Gastroesophageal sphincter (tissue), 4 donors: ENCODE data around the gene VAV2. TPM values are rescaled to one million over a fixed set of nuclear protein-coding genes. Genes with fewer than 3 reads are reported as not detected.

Source experiments
- ATAC-seq: fragments of 150-250 bp; one replicate; pipeline ENCODE4 v1.9.1; 2016; ENCODE audit warnings: mild to moderate bottlenecking, moderate library complexity
- H3K27ac ChIP-seq, 4 donors: fragments of 200-600 bp; sonication (generic) in 3 of 4; 1 replicate in 3 of 4; 2 replicates in 1 of 4; pipeline ENCODE4 v1.5.1; 2016 to 2019
- H3K27me3 ChIP-seq: fragments of 200-600 bp; sonication (generic); one replicate; pipeline ENCODE4 v1.5.1; 2019
- H3K36me3 ChIP-seq, 2 donors: fragments of 200-600 bp; sonication (generic); one replicate each; pipeline ENCODE4 v1.5.1; 2019; ENCODE audit warnings: control low read depth in 1 of 2
- H3K4me1 ChIP-seq, 3 donors: fragments of 200-600 bp; sonication (generic); 1 replicate in 2 of 3; 2 replicates in 1 of 3; pipeline ENCODE4 v1.5.1; 2016 to 2019; ENCODE audit warnings: control low read depth in 2 of 3
- H3K4me3 ChIP-seq, 2 donors: fragments of 200-600 bp; sonication (generic); one replicate each; pipeline ENCODE4 v1.5.1; 2019; ENCODE audit warnings: mild to moderate bottlenecking in 1 of 2, moderate library complexity in 1 of 2
- H3K9me3 ChIP-seq, 3 donors: fragments of 200-600 bp; sonication (generic); one replicate each; pipeline ENCODE4 v1.5.1; 2017 to 2019; ENCODE audit warnings: control low read depth in 2 of 3
- EP300 ChIP-seq: sonication (generic); formaldehyde crosslinking; IDR thresholded peaks from one replicate; pipeline ENCODE4 v1.6.1; 2017; ENCODE audit warnings: antibody characterized with exemption, mild to moderate bottlenecking
- POLR2A ChIP-seq, 2 donors: fragments of 450-650 bp; IDR thresholded peaks; one replicate each; pipeline ENCODE4 v1.6.1; 2017; ENCODE audit warnings: antibody characterized with exemption in 2 of 2, mild to moderate bottlenecking in 2 of 2, moderate library complexity in 1 of 2
- POLR2AphosphoS5 ChIP-seq: sonication (generic); formaldehyde crosslinking; IDR thresholded peaks from one replicate; pipeline ENCODE4 v1.6.1; 2017; ENCODE audit warnings: antibody characterized with exemption
- WGBS, 2 donors: methylation state at CpG; one replicate each; pipeline ENCODE4 v1.1.5; 2018; ENCODE audit warnings: low coverage in 1 of 2; 5-methylcytosine and 5-hydroxymethylcytosine counted together
- total RNA-seq, 4 donors: library from RNA; depleted of rRNA; stranded (reverse); fragments of >200 nt; gene quantifications; one replicate each; pipeline ENCODE4 v1.1.0, GENCODE V29; 2016
- TF ChIP-seq, protein P1 (sequence below), 4 experiments: fragments of 200-600 bp in 2 of 4; fragments of 450-650 bp in 2 of 4; sonication (generic) in 1 of 4; IDR thresholded peaks; one replicate each; pipeline ENCODE4 v1.5.1; 2017 to 2019; ENCODE audit warnings: antibody characterized with exemption in 4 of 4, mild to moderate bottlenecking in 2 of 4, moderate library complexity in 2 of 4

VAV2 gene
- total RNA-seq, 4 donors from 2014 or later = 7.7 to 16.8 (median 8.9) TPM

DNA sequence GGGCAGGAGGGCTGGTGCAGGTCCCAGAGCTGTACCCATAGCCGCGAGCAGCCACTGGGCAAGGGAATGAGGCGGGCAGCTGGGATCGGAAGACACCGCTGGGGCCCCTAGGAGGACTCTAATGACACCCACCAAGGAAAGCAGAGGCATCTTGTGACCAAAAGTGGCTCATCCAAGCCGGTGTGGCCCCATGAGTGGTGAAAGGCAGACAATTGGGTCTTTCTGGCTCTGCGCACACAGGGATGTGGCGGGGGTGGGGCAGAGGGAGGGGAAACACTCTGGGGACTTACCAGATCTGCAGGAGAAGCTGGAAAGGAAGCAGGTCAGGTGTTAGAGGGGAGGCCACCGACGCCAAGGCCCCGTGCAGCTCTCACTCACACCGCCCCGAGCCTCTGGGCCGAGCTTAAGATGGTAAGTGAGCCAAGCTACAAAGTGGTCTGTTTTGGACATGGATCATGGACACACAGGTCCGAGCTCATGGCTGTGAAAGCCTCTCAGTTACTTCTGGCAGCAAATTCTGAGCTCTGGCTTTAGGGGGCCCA, 211.6 kb downstream of the VAV2 start:
- peaks cover 0 to 10% (median 0%) of the 10 kb centered on the region in 3 donors for H3K4me1 ChIP-seq
- peaks cover 0 to 84% of the 10 kb centered on the region in 2 donors for H3K36me3 ChIP-seq
- H3K27ac ChIP-seq = no peak overlapping the region
- no peaks in the 10 kb centered on the region for H3K9me3 ChIP-seq
- WGBS, 2 donors = 94% methylated on average over 8 of the region's 15 CpGs; no CpG with 5 or more reads in 1 of the 2 donors
- TF ChIP-seq POLR2A (IDR thresholded peaks at IDR 0.05) (no peak), POLR2AphosphoS5 (no peak), EP300 (no peak)
- TF ChIP-seq, protein P1, sequence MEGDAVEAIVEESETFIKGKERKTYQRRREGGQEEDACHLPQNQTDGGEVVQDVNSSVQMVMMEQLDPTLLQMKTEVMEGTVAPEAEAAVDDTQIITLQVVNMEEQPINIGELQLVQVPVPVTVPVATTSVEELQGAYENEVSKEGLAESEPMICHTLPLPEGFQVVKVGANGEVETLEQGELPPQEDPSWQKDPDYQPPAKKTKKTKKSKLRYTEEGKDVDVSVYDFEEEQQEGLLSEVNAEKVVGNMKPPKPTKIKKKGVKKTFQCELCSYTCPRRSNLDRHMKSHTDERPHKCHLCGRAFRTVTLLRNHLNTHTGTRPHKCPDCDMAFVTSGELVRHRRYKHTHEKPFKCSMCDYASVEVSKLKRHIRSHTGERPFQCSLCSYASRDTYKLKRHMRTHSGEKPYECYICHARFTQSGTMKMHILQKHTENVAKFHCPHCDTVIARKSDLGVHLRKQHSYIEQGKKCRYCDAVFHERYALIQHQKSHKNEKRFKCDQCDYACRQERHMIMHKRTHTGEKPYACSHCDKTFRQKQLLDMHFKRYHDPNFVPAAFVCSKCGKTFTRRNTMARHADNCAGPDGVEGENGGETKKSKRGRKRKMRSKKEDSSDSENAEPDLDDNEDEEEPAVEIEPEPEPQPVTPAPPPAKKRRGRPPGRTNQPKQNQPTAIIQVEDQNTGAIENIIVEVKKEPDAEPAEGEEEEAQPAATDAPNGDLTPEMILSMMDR (IDR thresholded peaks at IDR 0.05) = no peak
- no peak for ATAC-seq
- H3K4me3 ChIP-seq = no peak overlapping the region
- no peaks in the 10 kb centered on the region for H3K27me3 ChIP-seq

DNA sequence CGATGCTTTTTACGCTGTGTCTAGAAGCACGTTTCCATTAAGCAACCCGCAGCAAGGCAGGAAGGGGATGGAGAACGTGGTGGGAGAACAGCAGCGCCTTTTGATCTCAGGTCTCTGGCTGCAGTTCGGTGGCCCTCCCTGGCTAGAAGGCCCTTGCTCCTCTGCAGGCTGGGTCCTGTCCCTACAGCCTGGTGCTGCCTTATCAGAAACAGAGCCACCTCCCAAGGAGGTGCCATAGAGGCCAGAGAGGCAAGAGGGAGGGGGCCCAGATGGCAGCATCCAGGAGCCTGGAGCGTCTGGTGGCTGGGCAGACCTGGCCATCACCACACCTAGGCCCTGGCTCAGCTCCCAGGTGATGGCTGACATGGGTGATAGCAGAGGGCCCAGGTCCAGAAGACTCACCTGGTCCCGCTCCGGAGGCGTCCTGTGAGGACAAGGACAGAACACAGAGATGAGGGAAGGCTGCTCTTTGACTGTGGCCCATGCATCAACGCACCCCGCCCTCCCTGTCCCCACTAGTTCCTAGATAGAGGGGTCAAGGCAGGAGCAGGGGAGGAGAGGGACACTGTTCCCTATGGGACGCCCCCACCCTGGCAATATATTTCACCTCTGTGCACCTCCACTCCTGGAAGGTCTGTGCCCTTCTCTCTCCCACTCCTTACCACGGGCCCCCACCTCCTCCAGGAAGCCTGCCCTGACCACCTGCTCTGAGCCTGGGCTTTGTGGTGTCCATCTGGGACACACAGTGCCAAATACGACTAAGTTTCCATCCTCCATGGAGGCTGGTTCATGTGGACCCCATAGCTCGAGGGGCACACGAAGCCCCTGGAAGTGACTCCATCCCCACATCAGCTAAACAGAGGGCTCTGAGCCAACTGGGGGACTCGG, 212.4 kb downstream of the VAV2 start:
- 90% methylated on average over 2 of the region's 19 CpGs; no CpG with 5 or more reads in 1 of the 2 donors for WGBS, 2 donors
- TF ChIP-seq, protein P1 (IDR thresholded peaks at IDR 0.05) = no peak
- TF ChIP-seq POLR2A (IDR thresholded peaks at IDR 0.05) (no peak), POLR2AphosphoS5 (no peak), EP300 (no peak)

DNA sequence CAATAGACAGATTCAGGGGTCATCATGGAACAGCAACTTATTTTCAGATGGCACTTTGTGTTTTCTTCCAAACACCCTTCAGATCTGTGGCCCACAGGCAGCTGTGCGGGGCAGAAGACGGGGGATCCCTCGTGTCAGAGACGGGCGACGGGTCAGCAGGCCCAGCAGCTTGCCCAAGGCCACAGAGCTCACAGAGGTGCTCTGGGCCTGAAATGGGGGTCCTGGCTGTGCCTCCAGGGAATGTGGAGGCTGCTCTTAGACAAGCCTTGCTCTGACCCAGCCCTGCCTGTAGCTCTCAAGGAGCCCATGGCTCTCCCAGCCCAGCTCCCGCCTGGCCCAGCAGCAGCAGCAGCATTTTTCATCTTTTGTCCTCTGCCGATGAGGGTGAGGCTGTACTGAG, 213.0 kb downstream of the VAV2 start:
- no peak for ATAC-seq
- TF ChIP-seq EP300 (no peak), POLR2AphosphoS5 (no peak), POLR2A (IDR thresholded peaks at IDR 0.05) (no peak)
- TF ChIP-seq, protein P1 (IDR thresholded peaks at IDR 0.05) = no peak

More for the DNA sequence above, 212.4 kb downstream of the VAV2 start:
- no peak overlapping the region for H3K27ac ChIP-seq
- H3K36me3 ChIP-seq = peaks cover 0 to 84% of the 10 kb centered on the region in 2 donors
- ATAC-seq = no peak
- no peak overlapping the region for H3K4me3 ChIP-seq
- peaks cover 0 to under 1% (median 0%) of the 10 kb centered on the region in 3 donors for H3K9me3 ChIP-seq
- peaks cover 0 to 10% (median 0%) of the 10 kb centered on the region in 3 donors for H3K4me1 ChIP-seq
- H3K27me3 ChIP-seq = no peaks in the 10 kb centered on the region

DNA sequence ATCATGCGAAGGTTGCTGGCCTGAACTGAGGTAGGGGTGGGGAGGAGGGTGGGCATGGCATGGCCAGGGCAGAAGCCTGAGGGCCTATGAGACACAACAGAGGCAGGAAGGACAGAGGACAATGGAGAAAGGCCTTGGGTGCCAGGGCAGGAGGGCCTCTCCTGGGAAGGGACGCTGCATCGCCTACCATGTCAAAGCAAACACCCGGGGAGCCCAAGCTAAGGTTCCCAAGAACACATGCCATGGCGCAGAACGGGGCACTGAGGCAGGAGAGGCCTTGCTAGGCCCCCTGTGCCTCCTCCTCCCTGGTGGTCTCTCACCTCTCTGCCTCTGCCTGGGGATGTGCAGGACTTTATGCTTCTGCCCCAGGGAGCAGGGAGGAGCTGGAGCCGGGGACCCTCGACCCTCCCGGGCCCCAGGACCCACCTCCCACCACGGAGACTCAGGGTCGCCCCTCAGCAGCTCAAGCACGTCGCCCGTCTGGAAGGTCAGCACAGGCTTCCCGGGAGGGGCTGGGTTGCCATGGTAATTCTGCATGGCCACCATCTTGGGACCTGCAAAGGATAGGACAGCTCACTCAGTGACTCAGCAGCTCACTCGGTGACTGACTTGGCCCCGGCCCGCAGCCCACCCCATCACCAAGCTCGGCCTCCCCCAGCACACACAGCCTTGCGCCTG, 213.6 kb downstream of the VAV2 start:
- H3K4me1 ChIP-seq = peaks cover 0 to 10% (median 0%) of the 10 kb centered on the region in 3 donors

More for the DNA sequence above, 213.0 kb downstream of the VAV2 start:
- H3K4me1 ChIP-seq = peaks cover 0 to 10% (median 0%) of the 10 kb centered on the region in 3 donors
- no peak overlapping the region for H3K27ac ChIP-seq
- WGBS, 2 donors = 98% methylated on average over 6 of the region's 8 CpGs; no CpG with 5 or more reads in 1 of the 2 donors
- no peaks in the 10 kb centered on the region for H3K27me3 ChIP-seq
- peaks cover 0 to 84% of the 10 kb centered on the region in 2 donors for H3K36me3 ChIP-seq
- H3K9me3 ChIP-seq = peaks cover 0 to 7% (median 0%) of the 10 kb centered on the region in 3 donors
- no peak overlapping the region for H3K4me3 ChIP-seq

More for the DNA sequence above, 213.6 kb downstream of the VAV2 start:
- TF ChIP-seq POLR2AphosphoS5 = no peak
- TF ChIP-seq, protein P1 (IDR thresholded peaks at IDR 0.05) = no peak
- TF ChIP-seq POLR2A (IDR thresholded peaks at IDR 0.05) = no peak
- TF ChIP-seq EP300 = no peak
- Histone ChIP-seq H3K4me3 (no peak overlapping the region), H3K27ac (no peak overlapping the region), H3K27me3 (no peaks in the 10 kb centered on the region), H3K36me3 (peaks cover 0 to 87% of the 10 kb centered on the region in 2 donors), H3K9me3 (peaks cover 0 to 10% (median 0%) of the 10 kb centered on the region in 3 donors)
- no peak for ATAC-seq
- WGBS, 2 donors = 90% methylated on average over 10 of the region's 20 CpGs; no CpG with 5 or more reads in 1 of the 2 donors
